Nephron progenitor cell (in vitro differentiated cells): Measurements from ENCODE around the gene EPRS1.
A peak's percentile ranks its signal among the peaks of the same experiment; 100 is the strongest.

Experiments used
- DNase-seq: peaks from one replicate; pipeline ENCODE4 v3.0.0; 2021
- H3K27ac Mint-ChIP-seq: 2 replicates; pipeline ENCODE4 v1.8.0; 2021; ENCODE audit warnings: mild to moderate bottlenecking, moderate library complexity, mixed read lengths
- H3K27me3 Mint-ChIP-seq: 2 replicates; pipeline ENCODE4 v1.8.0; 2021; ENCODE audit warnings: mild to moderate bottlenecking, low read depth, mixed read lengths; ENCODE audit not compliant: poor library complexity
- H3K36me3 Mint-ChIP-seq: 2 replicates; pipeline ENCODE4 v1.8.0; 2021; ENCODE audit warnings: low read depth, mixed read lengths
- H3K4me1 Mint-ChIP-seq: 2 replicates; pipeline ENCODE4 v1.8.0; 2021; ENCODE audit warnings: mixed read lengths
- H3K4me3 Mint-ChIP-seq: 2 replicates; pipeline ENCODE4 v1.8.0; 2021; ENCODE audit warnings: mild to moderate bottlenecking, moderate library complexity, mixed read lengths
- H3K9me3 Mint-ChIP-seq: 2 replicates; pipeline ENCODE4 v1.8.0; 2021; ENCODE audit warnings: mild to moderate bottlenecking, moderate library complexity, mixed read lengths
- CTCF ChIP-seq: fragments of 200-600 bp; sonication (generic); IDR thresholded peaks from 2 replicates; pipeline ENCODE4 v1.5.0; 2021; ENCODE audit warnings: antibody characterized with exemption

The EPRS1 gene

GRCh38 chr1:220019071-220019470 is 27.2 kb downstream of the EPRS1 start:
- no peak overlapping the region for H3K4me3 Mint-ChIP-seq
- H3K4me1 Mint-ChIP-seq, result no peaks in the 10 kb centered on the region
- H3K9me3 Mint-ChIP-seq, result no peaks in the 10 kb centered on the region
- no peak for DNase-seq
- no peak for TF ChIP-seq CTCF
- no peak overlapping the region for H3K27ac Mint-ChIP-seq
- H3K36me3 Mint-ChIP-seq, result peaks cover 69% of the 10 kb centered on the region
- H3K27me3 Mint-ChIP-seq, result no peaks in the 10 kb centered on the region

- TF ChIP-seq CTCF, result no peak
- no peaks in the 10 kb centered on the region for H3K4me1 Mint-ChIP-seq
- no peak overlapping the region for H3K27ac Mint-ChIP-seq
- H3K36me3 Mint-ChIP-seq, result peaks cover 53% of the 10 kb centered on the region
- H3K27me3 Mint-ChIP-seq, result no peaks in the 10 kb centered on the region
- no peak overlapping the region for H3K4me3 Mint-ChIP-seq
- H3K9me3 Mint-ChIP-seq, result no peaks in the 10 kb centered on the region
- DNase-seq, result no peak
These were observed 32.8 kb downstream of the EPRS1 start for GRCh38 chr1:220013497-220013896.

GRCh38 chr1:220012259-220012658 is 34.0 kb downstream of the EPRS1 start:
- H3K36me3 Mint-ChIP-seq, result peaks cover 51% of the 10 kb centered on the region
- H3K9me3 Mint-ChIP-seq, result no peaks in the 10 kb centered on the region
- no peak for TF ChIP-seq CTCF
- no peak overlapping the region for H3K4me3 Mint-ChIP-seq
- no peak for DNase-seq
- no peaks in the 10 kb centered on the region for H3K27me3 Mint-ChIP-seq
- H3K4me1 Mint-ChIP-seq, result no peaks in the 10 kb centered on the region
- peak overlapping the region; percentile 87 for H3K27ac Mint-ChIP-seq

- H3K9me3 Mint-ChIP-seq, result no peaks in the 10 kb centered on the region
- H3K27me3 Mint-ChIP-seq, result no peaks in the 10 kb centered on the region
- H3K27ac Mint-ChIP-seq, result no peak overlapping the region
- DNase-seq, result no peak
- peaks cover 53% of the 10 kb centered on the region for H3K36me3 Mint-ChIP-seq
- TF ChIP-seq CTCF, result no peak
- H3K4me1 Mint-ChIP-seq, result no peaks in the 10 kb centered on the region
- no peak overlapping the region for H3K4me3 Mint-ChIP-seq
These were observed 34.7 kb downstream of the EPRS1 start for GRCh38 chr1:220011620-220012019.

GRCh38 chr1:220007438-220007837 is 38.9 kb downstream of the EPRS1 start:
- H3K36me3 Mint-ChIP-seq, result peaks cover 43% of the 10 kb centered on the region
- no peaks in the 10 kb centered on the region for H3K9me3 Mint-ChIP-seq

More at GRCh38 chr1:220007438-220007837, 38.9 kb downstream of the EPRS1 start:
- Mint-ChIP-seq H3K4me1 (no peaks in the 10 kb centered on the region), H3K27me3 (no peaks in the 10 kb centered on the region), H3K27ac (no peak overlapping the region), H3K4me3 (no peak overlapping the region)
- TF ChIP-seq CTCF, result no peak
- no peak for DNase-seq
